ENCODE data around the gene MARCHF3.

DNA sequence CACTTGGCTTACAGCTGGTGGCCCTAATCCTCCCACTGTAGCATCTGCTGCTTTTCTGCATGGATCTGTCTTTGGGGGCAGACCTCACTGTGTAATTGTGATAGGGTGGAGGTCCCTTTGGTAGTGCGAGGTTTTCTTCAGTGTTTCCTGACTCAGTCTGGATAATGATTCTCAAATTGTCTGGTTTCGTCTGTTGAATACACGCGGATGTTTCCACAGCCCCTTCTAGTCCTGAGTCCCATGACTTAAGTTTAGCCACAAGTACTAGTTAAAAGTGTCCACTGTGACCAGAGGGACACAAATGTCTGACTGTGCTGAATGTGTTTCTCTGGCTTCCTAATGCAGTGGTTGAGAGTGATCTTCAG lies 182.9 kb downstream of the MARCHF3 start:
- TF ChIP-seq, protein P1, sequence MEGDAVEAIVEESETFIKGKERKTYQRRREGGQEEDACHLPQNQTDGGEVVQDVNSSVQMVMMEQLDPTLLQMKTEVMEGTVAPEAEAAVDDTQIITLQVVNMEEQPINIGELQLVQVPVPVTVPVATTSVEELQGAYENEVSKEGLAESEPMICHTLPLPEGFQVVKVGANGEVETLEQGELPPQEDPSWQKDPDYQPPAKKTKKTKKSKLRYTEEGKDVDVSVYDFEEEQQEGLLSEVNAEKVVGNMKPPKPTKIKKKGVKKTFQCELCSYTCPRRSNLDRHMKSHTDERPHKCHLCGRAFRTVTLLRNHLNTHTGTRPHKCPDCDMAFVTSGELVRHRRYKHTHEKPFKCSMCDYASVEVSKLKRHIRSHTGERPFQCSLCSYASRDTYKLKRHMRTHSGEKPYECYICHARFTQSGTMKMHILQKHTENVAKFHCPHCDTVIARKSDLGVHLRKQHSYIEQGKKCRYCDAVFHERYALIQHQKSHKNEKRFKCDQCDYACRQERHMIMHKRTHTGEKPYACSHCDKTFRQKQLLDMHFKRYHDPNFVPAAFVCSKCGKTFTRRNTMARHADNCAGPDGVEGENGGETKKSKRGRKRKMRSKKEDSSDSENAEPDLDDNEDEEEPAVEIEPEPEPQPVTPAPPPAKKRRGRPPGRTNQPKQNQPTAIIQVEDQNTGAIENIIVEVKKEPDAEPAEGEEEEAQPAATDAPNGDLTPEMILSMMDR (IDR thresholded peaks at IDR 0.05): no peak
- no peak for TF ChIP-seq POLR2A (IDR thresholded peaks at IDR 0.05)
